ENCODE data around the gene COL18A1. TPM values are rescaled to one million over a fixed set of nuclear protein-coding genes. Genes with fewer than 3 reads are reported as not detected.

The COL18A1 gene
- total and polyA plus RNA-seq, 9 of the 15 experiments (the other 6 are each of a cell fraction or from before 2014, with no cell fraction given) = 0.14 to 16.4 (median 2.0) TPM

GRCh38 chr21:45381865-45382696 is 22.9 kb upstream of the COL18A1 start:
- Histone ChIP-seq H3K4me1 (replicated peaks in 1 of 2; ENCODE audit: control insufficient read depth in 2 of 2, insufficient read depth in 2 of 2, low read length in 2 of 2) (peaks cover 6 to 67% of the 10 kb centered on the region in 2 experiments; a peak in 4 of 5 replicates), H3K9me1 (ENCODE audit: control insufficient read depth, insufficient read depth, low read length) (no peaks in the 10 kb centered on the region), H3K27ac (ENCODE audit: extremely low read depth, low read depth, low read length) (no peak overlapping the region), H3K9me3 (replicated peaks; ENCODE audit: control insufficient read depth, insufficient read depth, low read depth, low read length) (peaks cover 5% of the 10 kb centered on the region; the same call in 1 of the 2 replicates), H3K79me2 (ENCODE audit: control insufficient read depth, insufficient read depth, low read length) (no peaks in the 10 kb centered on the region), H3K36me3 (ENCODE audit: control insufficient read depth, insufficient read depth, low read length) (no peaks in the 10 kb centered on the region), H3K4me3 (no peak overlapping the region), H2AFZ (ENCODE audit: low read depth, low read length) (no peak overlapping the region), H3K27me3 (ENCODE audit: control insufficient read depth in 2 of 2, insufficient read depth in 2 of 2, low read length in 2 of 2) (peaks cover 48 to 93% of the 10 kb centered on the region in 2 experiments; a peak in 4 of 5 replicates), H4K20me1 (replicated peaks; ENCODE audit: control insufficient read depth, insufficient read depth, low read length) (peaks cover 17% of the 10 kb centered on the region), H3K9ac (ENCODE audit: insufficient read depth in 1 of 2, low read depth in 2 of 2, low read length in 2 of 2) (no peak overlapping the region), H3K4me2 (ENCODE audit: insufficient read depth, low read length) (no peak overlapping the region)
- in situ Hi-C loops (cut with MboI) = no loop called here
- no peak for FAIRE-seq
- BruUV-seq (replicated peaks) = no TSS peak
- CTCF ChIA-PET (ENCODE audit: low intra/inter-chr PET ratio) = no interaction called here
- no peak for ATAC-seq
- POLR2A ChIA-PET = interaction anchor here (0.6 kb wide), 2 partner anchors 11 to 600 kb away, joined by 3 read pairs; partner anchors contain the start of gene COL6A1
- 23% methylated on average over 27 of the region's 28 CpGs for WGBS (ENCODE audit: insufficient coverage, low coverage, missing lambda C conversion rate)
- no peak for DNase-seq (ENCODE audit: extremely low read depth in 1 of 4, low spot score in 3 of 4)
- intact Hi-C loops (cut with micrococcal nuclease) = no loop called here
- TF ChIP-seq CUX1 (CRISPR knock-in tag; IDR thresholded peaks at IDR 0.05) (no peak), YBX1 (IDR thresholded peaks at IDR 0.05) (no peak), HOXB6 (CRISPR knock-in tag; IDR thresholded peaks at IDR 0.05; ENCODE audit: borderline replicate concordance) (no peak), NR1H2 (CRISPR knock-in tag; IDR thresholded peaks at IDR 0.05) (no peak), FOXP1 (CRISPR knock-in tag; IDR thresholded peaks at IDR 0.05) (no peak), FOXP4 (CRISPR knock-in tag; IDR thresholded peaks at IDR 0.05; ENCODE audit: borderline replicate concordance) (no peak), BMI1 (IDR thresholded peaks at IDR 0.05; ENCODE audit: low read length) (no peak), ELK1 (CRISPR knock-in tag; IDR thresholded peaks at IDR 0.05) (no peak), BHLHE40 (IDR thresholded peaks at IDR 0.05; ENCODE audit: low read length) (no peak), ZNF197 (CRISPR knock-in tag; IDR thresholded peaks at IDR 0.05; ENCODE audit: low read depth) (no peak), CREB1 (IDR thresholded peaks at IDR 0.05) (no peak), CREB1 (CRISPR knock-in tag; IDR thresholded peaks at IDR 0.05) (no peak), TBL1XR1 (IDR thresholded peaks at IDR 0.05; ENCODE audit: low read length in 2 of 2) (no peak)
